K562 (cell line): ENCODE measurements around the gene SPAG7. TPM values are rescaled to one million over a fixed set of nuclear protein-coding genes. Genes with fewer than 3 reads are reported as not detected.
A peak's percentile ranks its signal among the peaks of the same experiment; 100 is the strongest.

Experiments
- CBX2 ChIP-seq: fragments of 200-600 bp; sonication (generic); IDR thresholded peaks from one replicate; pipeline ENCODE4 v1.6.1; 2012; ENCODE audit warnings: mild to moderate bottlenecking, low read length, inconsistent platforms; ENCODE audit not compliant: insufficient read depth, poor library complexity, severe bottlenecking
- CHD2 ChIP-seq: IDR thresholded peaks from 2 replicates; pipeline ENCODE4 v1.6.1; 2011; ENCODE audit warnings: low read depth, low read length
- COPS2 ChIP-seq: fragments of 450-650 bp; conservative IDR thresholded peaks from 2 replicates; pipeline ENCODE4 v1.6.1; 2016; ENCODE audit warnings: mild to moderate bottlenecking, moderate library complexity
- ELF1 ChIP-seq: fragments of 200-800 bp; sonication (Bioruptor generic); IDR thresholded peaks from 2 replicates; pipeline ENCODE4 v1.6.1; 2016; ENCODE audit warnings: missing genetic modification characterization, missing compliant biosample characterization
- ELF4 ChIP-seq: fragments of 450-650 bp; formaldehyde crosslinking; IDR thresholded peaks from 2 replicates; pipeline ENCODE4 v1.4.0; 2022; ENCODE audit warnings: missing genetic modification characterization
- EP400 ChIP-seq: fragments of 450-650 bp; IDR thresholded peaks from 2 replicates; pipeline ENCODE4 v1.6.1; 2017; ENCODE audit warnings: antibody characterized with exemption, mild to moderate bottlenecking, moderate library complexity
- FIP1L1 ChIP-seq: fragments of 200-400 bp; formaldehyde crosslinking; IDR thresholded peaks from 2 replicates; pipeline ENCODE4 v1.6.1; 2018; ENCODE audit warnings: mild to moderate bottlenecking, low read depth, low read length; ENCODE audit not compliant: poor library complexity, severe bottlenecking
- FOXA3 ChIP-seq, 2 experiments: fragments of 450-650 bp in 1 of 2; sonication (generic) in 1 of 2; formaldehyde crosslinking; IDR thresholded peaks in 1 of 2; conservative IDR thresholded peaks in 1 of 2; 2 replicates each; pipeline versions ENCODE4 v1.4.0 to v1.8.0; 2020 to 2022; ENCODE audit warnings: mild to moderate bottlenecking in 2 of 2, missing genetic modification reagents in 1 of 2
- GABPB2 ChIP-seq: fragments of 250-450 bp; sonication (Bioruptor Pico); conservative IDR thresholded peaks from 2 replicates; pipeline ENCODE4 v1.5.1; 2021; ENCODE audit warnings: mild to moderate bottlenecking
- HINFP ChIP-seq: fragments of 450-650 bp; conservative IDR thresholded peaks from 2 replicates; pipeline ENCODE4 v1.6.1; 2016; ENCODE audit warnings: missing genetic modification characterization, low read depth, mild to moderate bottlenecking, control low read depth, missing compliant biosample characterization
- KLF13 ChIP-seq: fragments of 450-650 bp; IDR thresholded peaks from 2 replicates; pipeline ENCODE4 v1.6.1; 2016; ENCODE audit warnings: missing genetic modification characterization, low read depth, mild to moderate bottlenecking, missing compliant biosample characterization, moderate library complexity, borderline replicate concordance
- NFXL1 ChIP-seq: fragments of 450-650 bp; formaldehyde crosslinking; IDR thresholded peaks from 2 replicates; pipeline ENCODE4 v1.4.0; 2021; ENCODE audit warnings: mild to moderate bottlenecking
- PKNOX1 ChIP-seq: fragments of 450-650 bp; IDR thresholded peaks from 2 replicates; pipeline ENCODE4 v1.6.1; 2016
- PRDM10 ChIP-seq: fragments of 450-650 bp; IDR thresholded peaks from 2 replicates; pipeline ENCODE4 v1.6.1; 2018; ENCODE audit not compliant: partially characterized antibody
- RFX5 ChIP-seq: IDR thresholded peaks from 2 replicates; pipeline ENCODE4 v1.6.1; 2011; ENCODE audit warnings: low read depth, mild to moderate bottlenecking, improper control_type of control experiment, low read length
- SAFB2 ChIP-seq: fragments of 200-400 bp; formaldehyde crosslinking; IDR thresholded peaks from 2 replicates; pipeline ENCODE4 v1.6.1; 2018; ENCODE audit warnings: borderline replicate concordance, low read length, low read depth, moderate library complexity; ENCODE audit not compliant: severe bottlenecking
- SIX5 ChIP-seq, 2 experiments: IDR thresholded peaks; 2 replicates each; pipeline ENCODE4 v1.6.1; 2011; ENCODE audit warnings: low read length in 2 of 2, borderline replicate concordance in 1 of 2, low read depth in 1 of 2, mild to moderate bottlenecking in 1 of 2, moderate library complexity in 1 of 2; ENCODE audit not compliant: insufficient read depth in 1 of 2
- STAT5B ChIP-seq: fragments of 250-450 bp; sonication (Bioruptor Pico); IDR thresholded peaks from 2 replicates; pipeline ENCODE4 v1.8.0; 2021; ENCODE audit warnings: mild to moderate bottlenecking, inconsistent platforms
- TCF3 ChIP-seq: sonication (generic); formaldehyde crosslinking; IDR thresholded peaks from 2 replicates; pipeline ENCODE4 v1.4.0; 2020; ENCODE audit warnings: mild to moderate bottlenecking, missing genetic modification reagents
- U2AF2 ChIP-seq: fragments of 200-400 bp; formaldehyde crosslinking; optimal IDR thresholded peaks from 2 replicates; pipeline ENCODE3; 2017; ENCODE audit warnings: low read depth, mild to moderate bottlenecking, low read length
- ZNF324 ChIP-seq: fragments of 250-450 bp; sonication (Bioruptor Pico); IDR thresholded peaks from 2 replicates; pipeline ENCODE4 v1.4.0; 2020; ENCODE audit warnings: mild to moderate bottlenecking
- ZNF444 ChIP-seq: fragments of 250-450 bp; sonication (Bioruptor Pico); IDR thresholded peaks from 2 replicates; pipeline ENCODE4 v1.4.0; 2020; ENCODE audit warnings: mild to moderate bottlenecking, moderate library complexity
- polyA plus RNA-seq, 8 experiments: library from polyadenylated mRNA; depleted of rRNA in 4 of 8; stranded (reverse) in 5 of 8; unstranded in 3 of 8; fragments of >200 nt; fragmentation: Nextera tagmentation in 2 of 8; fragmentation: Illumina TruSeq in 1 of 8; extraction: Ambion mirVana in 2 of 8; extraction: Trizol in 1 of 8; gene quantifications; 2 replicates each; pipeline versions ENCODE4 v1.2.1 to v1.2.3, GENCODE V29; 2011 to 2014; ENCODE audit warnings: inconsistent platforms in 1 of 8, missing spikeins in 1 of 8
- total RNA-seq, 7 experiments: library from RNA; depleted of rRNA in 6 of 7; stranded (reverse); fragments of >200 nt in 6 of 7; fragmentation: Illumina TruSeq in 2 of 7; extraction: Trizol in 2 of 7; gene quantifications; 2 replicates each; pipeline versions ENCODE4 v1.2.1 to v1.2.3, GENCODE V29; 2011 to 2021; ENCODE audit warnings: low replicate concordance in 1 of 7

SPAG7 gene
- total and polyA plus RNA-seq, 9 of the 15 experiments (the other 6 are each of a cell fraction or from before 2014, with no cell fraction given): 5.6 to 53.5 (median 36.3) TPM

GRCh38 chr17:4947411-4948165 lies 20.0 kb downstream of the SPAG7 start (continued):
- 0 out of 4 replicates have a peak, but pooled peaks of 1 of the 2 experiments have one; percentile 33 for TF ChIP-seq FOXA3 (CRISPR knock-in tag; conservative IDR thresholded peaks at IDR 0.05 in 1 of 2, IDR thresholded peaks at IDR 0.05 in 1 of 2)
- TF ChIP-seq FIP1L1: peak; percentile 37
- no peak for TF ChIP-seq COPS2
- peak; percentile 51 for TF ChIP-seq PRDM10
- TF ChIP-seq GABPB2 (CRISPR knock-in tag): no peak
- no peak for TF ChIP-seq CBX2
- TF ChIP-seq STAT5B (CRISPR knock-in tag): no peak
- TF ChIP-seq SIX5 (IDR thresholded peaks at IDR 0.05; ENCODE audit: borderline replicate concordance in 1 of 2, insufficient read depth in 1 of 2, low read depth in 1 of 2, low read length in 2 of 2): no peak
- peak; percentile 65; the same call in 1 of the 2 replicates for TF ChIP-seq KLF13
- no peak for TF ChIP-seq NFXL1
- TF ChIP-seq ZNF444 (CRISPR knock-in tag): no peak
- TF ChIP-seq CHD2: no peak
- no peak for TF ChIP-seq ZNF324 (CRISPR knock-in tag)
- TF ChIP-seq SAFB2: no peak
- TF ChIP-seq EP400: peak; percentile 54
- no peak for TF ChIP-seq TCF3 (CRISPR knock-in tag)
- TF ChIP-seq ELF4: no peak
- TF ChIP-seq HINFP: no peak
- TF ChIP-seq ELF1: peak; percentile 59
- no peak for TF ChIP-seq PKNOX1
- TF ChIP-seq RFX5: no peak
- TF ChIP-seq U2AF2: no peak
